Thoracic aorta (tissue), 2 donors: ENCODE data around the gene ZNF789. TPM values are rescaled to one million over a fixed set of nuclear protein-coding genes. Genes with fewer than 3 reads are reported as not detected.
"Not testable (repeated sequence)": the region's sequence is repeated elsewhere in the genome, so short reads cannot be mapped to it uniquely, and the experiment has no call there.

Experiments used
- ATAC-seq: fragments of 150-250 bp; one replicate; pipeline ENCODE4 v1.8.0; 2017; ENCODE audit warnings: low read depth; ENCODE audit not compliant: insufficient number of reproducible peaks, low FRiP score
- DNase-seq: peaks from one replicate; pipeline ENCODE4 v3.0.0-alpha.2; 2020; ENCODE audit warnings: low spot score
- H3K27ac ChIP-seq, 2 donors: fragments of 200-600 bp; sonication (generic); 1 replicate in 1 of 2; 2 replicates in 1 of 2; pipeline ENCODE4 v1.5.1; 2016; ENCODE audit warnings: mild to moderate bottlenecking in 2 of 2, moderate library complexity in 2 of 2
- H3K27me3 ChIP-seq: fragments of 200-600 bp; sonication (generic); replicated peaks from 2 replicates; pipeline ENCODE4 v1.6.0; 2016; ENCODE audit warnings: mild to moderate bottlenecking; ENCODE audit not compliant: insufficient read depth
- H3K36me3 ChIP-seq: fragments of 200-600 bp; sonication (generic); one replicate; pipeline ENCODE4 v1.5.1; 2016
- H3K4me1 ChIP-seq, 2 donors: fragments of 200-600 bp; sonication (generic); 1 replicate in 1 of 2; 2 replicates in 1 of 2; pipeline versions ENCODE4 v1.5.1 to v1.6.0; 2016; ENCODE audit warnings: low read depth in 2 of 2, mild to moderate bottlenecking in 1 of 2; ENCODE audit not compliant: control insufficient read depth in 1 of 2
- H3K4me3 ChIP-seq: fragments of 200-600 bp; sonication (generic); 2 replicates; pipeline ENCODE4 v1.5.1; 2016; ENCODE audit warnings: mild to moderate bottlenecking
- H3K9me3 ChIP-seq: fragments of 200-600 bp; sonication (generic); 2 replicates; pipeline ENCODE4 v1.5.1; 2016
- CTCF ChIP-seq: fragments of 200-600 bp; sonication (generic); IDR thresholded peaks from one replicate; pipeline ENCODE4 v1.5.1; 2019; ENCODE audit warnings: antibody characterized with exemption
- total RNA-seq, 2 donors: library from RNA; depleted of rRNA; stranded (reverse); fragments of >200 nt; gene quantifications; one replicate each; pipeline versions ENCODE4 v1.1.0 to v1.2.3, GENCODE V29; 2016

Gene ZNF789
- total RNA-seq, 2 donors from 2014 or later, result 3.5 to 12.4 TPM

GRCh38 chr7:99499371-99499720 lies 26.7 kb downstream of the ZNF789 start:
- Histone ChIP-seq H3K36me3 (peaks cover 6% of the 10 kb centered on the region), H3K9me3 (peaks cover 6% of the 10 kb centered on the region), H3K4me3 (peak overlapping the region; percentile 88), H3K27ac (peak overlapping the region; percentile 93 to 95), H3K4me1 (peaks cover 27 to 31% of the 10 kb centered on the region in 2 donors), H3K27me3 (no peaks in the 10 kb centered on the region)
- no peak for TF ChIP-seq CTCF
- ATAC-seq (no peak), DNase-seq (no peak)

GRCh38 chr7:99499721-99500636 lies 27.3 kb downstream of the ZNF789 start, which contains the start of gene ZNF394:
Gene ZNF394, minus strand, starts transcription at chr7:99500281. Its CDS starts 188 bp downstream, at chr7:99500093.
- no peaks in the 10 kb centered on the region for H3K9me3 ChIP-seq
- peak within 1 kb of the TSS; percentile 88 for H3K4me3 ChIP-seq
- H3K4me1 ChIP-seq, result peaks cover 27 to 31% of the 10 kb centered on the region in 2 donors
- no peak for TF ChIP-seq CTCF
- H3K36me3 ChIP-seq, result no peaks in the 10 kb centered on the region
- H3K27ac ChIP-seq, result peak within 1 kb of the TSS; percentile 93 to 95
- peak; percentile 71 for DNase-seq
- H3K27me3 ChIP-seq, result no peaks in the 10 kb centered on the region
- ATAC-seq, result peak; percentile 37

- no peaks in the 10 kb centered on the region for H3K27me3 ChIP-seq
- H3K4me3 ChIP-seq, result peak overlapping the region; percentile 88
- ATAC-seq (no peak), DNase-seq (no peak)
- peaks cover 28 to 34% of the 10 kb centered on the region in 2 donors for H3K4me1 ChIP-seq
- H3K36me3 ChIP-seq, result no peaks in the 10 kb centered on the region
- TF ChIP-seq CTCF, result no peak
- no peaks in the 10 kb centered on the region for H3K9me3 ChIP-seq
- H3K27ac ChIP-seq, result peak overlapping the region; percentile 93 to 95
Measured at GRCh38 chr7:99500637-99501009, 27.9 kb downstream of the ZNF789 start.

GRCh38 chr7:99501236-99501635 lies 28.5 kb downstream of the ZNF789 start:
- Histone ChIP-seq H3K27ac (peak overlapping the region in 1 of 2 donors; percentile 93), H3K4me1 (peaks cover 34 to 40% of the 10 kb centered on the region in 2 donors)
- not testable (repeated sequence) for H3K4me3 ChIP-seq, ATAC-seq, H3K36me3 ChIP-seq, H3K27me3 ChIP-seq, H3K9me3 ChIP-seq, DNase-seq

- DNase-seq (peak; percentile 95), ATAC-seq (no peak)
- peak overlapping the region; percentile 83 to 95 for H3K27ac ChIP-seq
- peak overlapping the region; percentile 77 for H3K4me3 ChIP-seq
- H3K36me3 ChIP-seq, result no peaks in the 10 kb centered on the region
- H3K4me1 ChIP-seq, result peaks cover 26 to 30% of the 10 kb centered on the region in 2 donors
- TF ChIP-seq CTCF, result no peak
- H3K9me3 ChIP-seq, result no peaks in the 10 kb centered on the region
- no peaks in the 10 kb centered on the region for H3K27me3 ChIP-seq
Measured at GRCh38 chr7:99504281-99504602, 31.6 kb downstream of the ZNF789 start.
